ENCODE measurements around the gene EEF1A1. TPM values are rescaled to one million over a fixed set of nuclear protein-coding genes. Genes with fewer than 3 reads are reported as not detected.
"Not testable (repeated sequence)": the region's sequence is repeated elsewhere in the genome, so short reads cannot be mapped to it uniquely, and the experiment has no call there.

The EEF1A1 gene
- total and polyA plus RNA-seq, 5 donors from 2014 or later: 6,574 to 12,846 (median 10,044) TPM

DNA sequence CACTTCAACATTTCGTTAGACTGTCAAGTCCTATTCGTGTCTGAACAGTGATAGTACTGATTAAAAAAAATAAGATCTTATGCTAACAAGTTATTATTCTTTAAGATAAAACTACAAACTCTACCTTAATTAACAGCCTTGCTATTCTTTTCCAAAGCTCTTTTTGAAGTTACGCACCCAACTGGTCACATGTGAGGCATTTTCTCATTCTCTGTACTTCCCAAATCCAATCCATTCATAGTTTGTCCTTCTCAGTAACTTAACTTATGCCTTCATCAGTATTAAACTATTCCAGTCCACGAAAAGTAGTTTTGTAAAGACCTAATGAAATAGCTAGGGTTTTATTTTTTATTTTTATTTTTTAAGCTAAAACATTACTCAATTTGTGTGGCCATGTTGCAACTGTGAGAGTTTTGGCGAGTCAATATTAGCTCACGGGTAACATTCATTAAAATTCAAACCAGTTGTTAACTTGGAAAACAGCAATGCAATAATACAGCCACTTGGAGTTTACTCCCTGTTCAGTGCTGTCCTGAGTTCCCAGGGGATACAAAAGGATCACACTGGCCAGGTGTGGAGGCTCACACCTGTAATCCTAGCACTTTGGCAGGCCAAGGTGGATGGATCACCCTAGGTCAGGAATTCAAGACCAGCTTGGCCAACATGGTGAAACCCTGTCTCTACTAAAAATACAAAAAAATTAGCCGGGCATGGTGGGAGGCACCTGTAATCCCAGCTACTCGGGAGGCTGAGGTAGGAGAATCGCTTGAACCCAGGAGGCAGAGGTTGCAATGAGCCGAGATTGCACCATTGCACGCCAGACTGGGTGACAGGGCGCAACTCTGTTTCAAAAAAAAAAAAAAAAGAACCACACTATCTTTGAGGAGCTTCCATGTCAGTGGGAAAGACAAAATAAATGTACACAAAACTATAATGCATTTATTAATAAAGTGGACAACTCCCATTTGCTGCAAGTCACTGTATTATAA is 27.9 kb upstream of the EEF1A1 start:
- Mint-ChIP-seq H3K9me3 (no peaks in the 10 kb centered on the region), H3K4me3 (no peak overlapping the region), H3K36me3 (no peaks in the 10 kb centered on the region), H3K4me1 (peaks cover 0 to 5% (median 0%) of the 10 kb centered on the region in 4 donors), H3K27ac (no peak overlapping the region), H3K27me3 (peaks cover 4% of the 10 kb centered on the region)
- Histone ChIP-seq H3K36me3 (ENCODE audit: control insufficient read depth, insufficient read depth, low read length) (no peaks in the 10 kb centered on the region), H3K27ac (ENCODE audit: insufficient read depth, low read length, poor library complexity, severe bottlenecking) (no peak overlapping the region), H3K9me3 (ENCODE audit: control insufficient read depth in 2 of 2, low read length in 2 of 2) (no peaks in the 10 kb centered on the region), H3K27me3 (ENCODE audit: control insufficient read depth, insufficient read depth, low read length) (no peaks in the 10 kb centered on the region), H3K4me3 (ENCODE audit: low read depth, low read length) (no peak overlapping the region), H3K4me1 (ENCODE audit: control insufficient read depth, insufficient read depth, low read length, poor library complexity, severe bottlenecking) (no peaks in the 10 kb centered on the region)
- no peak for DNase-seq
- no peak for ATAC-seq (ENCODE audit: low read depth in 2 of 2)

- no peaks in the 10 kb centered on the region for H3K9me3 Mint-ChIP-seq
- H3K27me3 Mint-ChIP-seq: peaks cover 7% of the 10 kb centered on the region
- Histone ChIP-seq H3K36me3 (ENCODE audit: control insufficient read depth, insufficient read depth, low read length) (no peaks in the 10 kb centered on the region), H3K27ac (ENCODE audit: insufficient read depth, low read length, poor library complexity, severe bottlenecking) (no peak overlapping the region), H3K27me3 (ENCODE audit: control insufficient read depth, insufficient read depth, low read length) (no peaks in the 10 kb centered on the region), H3K4me1 (ENCODE audit: control insufficient read depth, insufficient read depth, low read length, poor library complexity, severe bottlenecking) (no peaks in the 10 kb centered on the region), H3K9me3 (ENCODE audit: control insufficient read depth in 2 of 2, low read length in 2 of 2) (no peaks in the 10 kb centered on the region), H3K4me3 (ENCODE audit: low read depth, low read length) (no peak overlapping the region)
- DNase-seq (no peak), ATAC-seq (ENCODE audit: low read depth in 2 of 2) (no peak)
- H3K4me3 Mint-ChIP-seq: no peak overlapping the region
- peaks cover 0 to 5% (median 0%) of the 10 kb centered on the region in 4 donors for H3K4me1 Mint-ChIP-seq
- H3K36me3 Mint-ChIP-seq: no peaks in the 10 kb centered on the region
- H3K27ac Mint-ChIP-seq: no peak overlapping the region
These were observed 26.2 kb upstream of the EEF1A1 start for GRCh38 chr6:73547036-73547435.

DNA sequence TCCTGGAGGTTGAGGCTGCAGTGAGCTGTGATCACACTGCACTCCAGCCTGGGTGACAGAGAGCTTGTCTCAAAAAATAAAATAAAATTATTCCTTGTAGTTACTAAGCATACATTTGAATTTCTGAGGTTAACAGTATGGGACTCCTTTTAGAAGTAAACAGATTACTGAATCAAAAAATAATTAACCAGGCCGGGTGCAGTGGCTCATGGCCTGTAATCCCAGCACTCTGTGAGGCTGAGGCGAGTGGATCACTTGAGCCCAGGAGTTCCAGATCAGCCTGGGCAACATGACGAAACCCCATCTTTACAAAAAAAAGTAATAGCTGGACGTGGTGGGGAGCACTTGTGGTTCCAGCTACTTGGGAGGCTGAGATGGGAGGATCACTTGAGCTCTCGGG is 22.1 kb upstream of the EEF1A1 start:
- no peak overlapping the region for H3K27ac Mint-ChIP-seq
- Histone ChIP-seq H3K4me1 (ENCODE audit: control insufficient read depth, insufficient read depth, low read length, poor library complexity, severe bottlenecking) (no peaks in the 10 kb centered on the region), H3K27me3 (ENCODE audit: control insufficient read depth, insufficient read depth, low read length) (no peaks in the 10 kb centered on the region), H3K9me3 (ENCODE audit: control insufficient read depth in 2 of 2, low read length in 2 of 2) (no peaks in the 10 kb centered on the region), H3K4me3 (ENCODE audit: low read depth, low read length) (no peak overlapping the region), H3K36me3 (ENCODE audit: control insufficient read depth, insufficient read depth, low read length) (no peaks in the 10 kb centered on the region), H3K27ac (ENCODE audit: insufficient read depth, low read length, poor library complexity, severe bottlenecking) (no peak overlapping the region)
- no peaks in the 10 kb centered on the region for H3K9me3 Mint-ChIP-seq
- ATAC-seq (ENCODE audit: low read depth in 2 of 2): no peak
- H3K4me3 Mint-ChIP-seq: no peak overlapping the region
- peaks cover 0 to 5% (median 0%) of the 10 kb centered on the region in 4 donors for H3K4me1 Mint-ChIP-seq
- no peaks in the 10 kb centered on the region for H3K36me3 Mint-ChIP-seq
- H3K27me3 Mint-ChIP-seq: peaks cover 7% of the 10 kb centered on the region
- no peak for DNase-seq

DNA sequence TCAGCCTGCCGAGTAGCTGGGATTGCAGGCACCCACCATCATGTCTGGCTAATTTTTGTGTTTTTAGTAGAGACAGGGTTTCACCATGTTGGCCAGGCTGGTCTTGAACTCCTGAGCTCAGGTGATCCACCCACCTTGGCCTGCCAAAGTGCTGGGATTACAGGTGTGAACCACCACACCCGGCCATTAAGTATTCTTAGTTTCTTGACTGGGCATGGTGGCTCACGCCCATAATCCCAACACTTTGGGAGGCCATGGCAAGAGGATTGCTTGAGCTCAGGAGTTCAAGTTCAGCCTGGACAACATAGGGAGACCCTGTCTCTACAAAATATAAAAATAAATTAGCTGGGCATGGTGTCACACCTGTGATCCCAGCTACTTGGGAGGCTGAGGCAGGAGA is 21.6 kb upstream of the EEF1A1 start:
- not testable (repeated sequence) for H3K4me1 ChIP-seq (ENCODE audit: control insufficient read depth, insufficient read depth, low read length, poor library complexity, severe bottlenecking); H3K27ac Mint-ChIP-seq; H3K27me3 ChIP-seq (ENCODE audit: control insufficient read depth, insufficient read depth, low read length); H3K4me3 ChIP-seq (ENCODE audit: low read depth, low read length); ATAC-seq (ENCODE audit: low read depth in 2 of 2); H3K36me3 Mint-ChIP-seq; H3K27me3 Mint-ChIP-seq; H3K27ac ChIP-seq (ENCODE audit: insufficient read depth, low read length, poor library complexity, severe bottlenecking); H3K9me3 Mint-ChIP-seq; H3K4me1 Mint-ChIP-seq; DNase-seq; H3K36me3 ChIP-seq (ENCODE audit: control insufficient read depth, insufficient read depth, low read length); H3K9me3 ChIP-seq (ENCODE audit: control insufficient read depth in 2 of 2, low read length in 2 of 2); H3K4me3 Mint-ChIP-seq

- no peaks in the 10 kb centered on the region for H3K36me3 ChIP-seq (ENCODE audit: control insufficient read depth, insufficient read depth, low read length)
- no peak overlapping the region for H3K27ac Mint-ChIP-seq
- no peak for ATAC-seq (ENCODE audit: low read depth in 2 of 2)
- no peak overlapping the region for H3K27ac ChIP-seq (ENCODE audit: insufficient read depth, low read length, poor library complexity, severe bottlenecking)
- no peak for DNase-seq
- H3K27me3 ChIP-seq (ENCODE audit: control insufficient read depth, insufficient read depth, low read length): no peaks in the 10 kb centered on the region
- no peaks in the 10 kb centered on the region for H3K4me1 Mint-ChIP-seq
- H3K4me1 ChIP-seq (ENCODE audit: control insufficient read depth, insufficient read depth, low read length, poor library complexity, severe bottlenecking): no peaks in the 10 kb centered on the region
- no peaks in the 10 kb centered on the region for H3K9me3 ChIP-seq (ENCODE audit: control insufficient read depth in 2 of 2, low read length in 2 of 2)
- H3K9me3 Mint-ChIP-seq: no peaks in the 10 kb centered on the region
- H3K27me3 Mint-ChIP-seq: peaks cover 8% of the 10 kb centered on the region
- H3K4me3 ChIP-seq (ENCODE audit: low read depth, low read length): no peak overlapping the region
- H3K36me3 Mint-ChIP-seq: no peaks in the 10 kb centered on the region
- no peak overlapping the region for H3K4me3 Mint-ChIP-seq
These were observed 17.4 kb upstream of the EEF1A1 start for GRCh38 chr6:73538116-73538779.

GRCh38 chr6:73537677-73538076 is 16.8 kb upstream of the EEF1A1 start:
- Mint-ChIP-seq H3K9me3 (no peaks in the 10 kb centered on the region), H3K27ac (no peak overlapping the region), H3K27me3 (peaks cover 5% of the 10 kb centered on the region), H3K4me3 (no peak overlapping the region), H3K36me3 (no peaks in the 10 kb centered on the region), H3K4me1 (no peaks in the 10 kb centered on the region)
- no peaks in the 10 kb centered on the region for H3K27me3 ChIP-seq (ENCODE audit: control insufficient read depth, insufficient read depth, low read length)
- DNase-seq (no peak), ATAC-seq (ENCODE audit: low read depth in 2 of 2) (no peak)
- H3K9me3 ChIP-seq (ENCODE audit: control insufficient read depth in 2 of 2, low read length in 2 of 2): no peaks in the 10 kb centered on the region
- H3K27ac ChIP-seq (ENCODE audit: insufficient read depth, low read length, poor library complexity, severe bottlenecking): no peak overlapping the region
- no peak overlapping the region for H3K4me3 ChIP-seq (ENCODE audit: low read depth, low read length)
- no peaks in the 10 kb centered on the region for H3K36me3 ChIP-seq (ENCODE audit: control insufficient read depth, insufficient read depth, low read length)
- H3K4me1 ChIP-seq (ENCODE audit: control insufficient read depth, insufficient read depth, low read length, poor library complexity, severe bottlenecking): no peaks in the 10 kb centered on the region

- H3K9me3 Mint-ChIP-seq: no peaks in the 10 kb centered on the region
- H3K4me1 Mint-ChIP-seq: no peaks in the 10 kb centered on the region
- Histone ChIP-seq H3K4me3 (ENCODE audit: low read depth, low read length) (no peak overlapping the region), H3K9me3 (ENCODE audit: control insufficient read depth in 2 of 2, low read length in 2 of 2) (no peaks in the 10 kb centered on the region), H3K4me1 (ENCODE audit: control insufficient read depth, insufficient read depth, low read length, poor library complexity, severe bottlenecking) (no peaks in the 10 kb centered on the region), H3K36me3 (ENCODE audit: control insufficient read depth, insufficient read depth, low read length) (no peaks in the 10 kb centered on the region), H3K27me3 (ENCODE audit: control insufficient read depth, insufficient read depth, low read length) (no peaks in the 10 kb centered on the region), H3K27ac (ENCODE audit: insufficient read depth, low read length, poor library complexity, severe bottlenecking) (no peak overlapping the region)
- DNase-seq (no peak), ATAC-seq (ENCODE audit: low read depth in 2 of 2) (no peak)
- H3K27me3 Mint-ChIP-seq: peaks cover 5% of the 10 kb centered on the region
- H3K4me3 Mint-ChIP-seq: no peak overlapping the region
- H3K27ac Mint-ChIP-seq: no peak overlapping the region
- no peaks in the 10 kb centered on the region for H3K36me3 Mint-ChIP-seq
These were observed 13.8 kb upstream of the EEF1A1 start for GRCh38 chr6:73534628-73535027.

Data from CD4-positive, CD25-positive, alpha-beta regulatory T cell (primary cell).